GM12801 (cell line): ENCODE data around the gene IFIH1.

Experiments
- CTCF ChIP-seq: IDR thresholded peaks from one replicate; pipeline ENCODE4 v1.5.1; 2011; ENCODE audit warnings: control low read depth; ENCODE audit not compliant: insufficient read length; ENCODE audit errors: extremely low read depth

Gene IFIH1

GRCh38 chr2:162318328-162319180 is at the start of gene IFIH1:
Gene IFIH1 (minus strand): TSS chr2:162318684. CDS start chr2:162318307, 377 bp downstream.
- no peak for TF ChIP-seq CTCF

- TF ChIP-seq CTCF = no peak
These were observed 46.9 kb upstream of the IFIH1 start for GRCh38 chr2:162365392-162365791.

GRCh38 chr2:162344617-162344950 is 26.1 kb upstream of the IFIH1 start:
- TF ChIP-seq CTCF = no peak

GRCh38 chr2:162343824-162344616 is 25.5 kb upstream of the IFIH1 start, which contains the start of gene GCA:
Gene GCA (plus strand): TSS chr2:162344132. CDS start chr2:162344249, 117 bp downstream.
- no peak for TF ChIP-seq CTCF

GRCh38 chr2:162343492-162343823 is 25.0 kb upstream of the IFIH1 start:
- TF ChIP-seq CTCF = no peak

- TF ChIP-seq CTCF = no peak
These were observed 24.4 kb upstream of the IFIH1 start for GRCh38 chr2:162342841-162343240.

GRCh38 chr2:162342321-162342720 is 23.8 kb upstream of the IFIH1 start:
- TF ChIP-seq CTCF = no peak
